GM15510 (cell line): ENCODE measurements around the gene GIT2.

Source experiments
- POLR2A ChIP-seq: IDR thresholded peaks from 3 replicates; pipeline ENCODE4 v1.6.1; 2011; ENCODE audit warnings: borderline replicate concordance; ENCODE audit not compliant: insufficient read length; ENCODE audit errors: extremely low read depth

GIT2 gene

GRCh38 chr12:110012137-110012536, 16.0 kb upstream of the GIT2 start:
- no peak for TF ChIP-seq POLR2A

DNA sequence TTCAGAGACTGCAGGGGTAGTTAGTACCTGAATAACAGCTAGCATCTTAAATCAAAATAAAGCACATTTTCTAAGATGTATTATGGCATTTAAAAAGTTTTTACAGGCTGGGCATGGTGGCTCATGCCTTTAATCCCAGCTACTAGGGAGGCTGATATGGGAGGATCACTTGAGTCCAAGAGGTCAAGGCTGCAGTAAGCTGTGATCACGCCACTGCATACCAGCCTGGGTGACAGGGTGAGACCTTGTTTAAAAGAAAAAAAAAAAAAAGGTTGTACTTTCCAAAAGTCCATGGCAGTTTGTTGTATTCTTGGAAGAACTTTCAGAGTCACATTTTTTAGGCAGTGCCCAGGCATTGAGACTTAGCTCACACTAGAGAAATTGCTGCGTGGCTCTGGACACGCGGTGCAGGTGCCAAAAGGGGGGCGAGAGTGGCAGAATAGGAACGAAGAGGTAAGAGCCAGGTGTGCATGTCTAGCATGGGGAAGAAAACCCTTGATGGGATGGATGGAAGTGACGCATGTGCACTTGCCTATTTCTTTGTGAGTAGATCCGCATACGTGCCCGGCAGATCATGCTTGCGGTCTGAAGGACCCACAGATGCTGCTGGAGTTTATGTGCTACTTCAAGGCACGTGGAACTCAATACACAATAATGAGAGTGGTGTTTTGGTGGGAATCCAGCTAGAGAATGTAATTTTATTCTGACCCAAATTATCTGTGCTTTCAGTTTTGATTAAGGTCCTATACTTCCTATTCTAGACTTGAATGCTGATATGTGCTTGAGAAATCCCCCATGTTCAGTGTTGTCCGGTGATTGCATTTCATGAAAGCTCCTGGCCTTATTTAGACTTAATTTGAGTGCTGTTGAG, 14.9 kb upstream of the GIT2 start:
- peak; percentile 37 for TF ChIP-seq POLR2A

DNA sequence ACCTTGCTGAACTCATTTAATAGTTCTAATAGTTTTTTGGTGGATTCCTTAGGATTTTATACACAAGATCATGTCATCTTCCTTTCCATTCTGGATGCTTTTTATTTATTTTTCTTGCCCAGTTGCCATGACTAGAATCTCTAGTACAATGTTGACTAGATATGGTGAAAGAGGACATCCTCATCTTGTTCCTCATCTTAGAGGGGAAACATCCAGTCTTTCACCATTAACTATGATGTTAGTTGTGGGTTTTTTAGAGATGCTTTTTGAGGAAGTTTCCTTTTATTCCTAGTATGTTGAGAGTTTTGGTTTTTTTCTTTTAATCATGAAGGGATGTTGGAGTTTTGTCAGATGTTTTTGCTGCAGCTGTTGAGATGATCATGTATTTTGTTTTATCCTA, 11.7 kb upstream of the GIT2 start:
- no peak for TF ChIP-seq POLR2A

DNA sequence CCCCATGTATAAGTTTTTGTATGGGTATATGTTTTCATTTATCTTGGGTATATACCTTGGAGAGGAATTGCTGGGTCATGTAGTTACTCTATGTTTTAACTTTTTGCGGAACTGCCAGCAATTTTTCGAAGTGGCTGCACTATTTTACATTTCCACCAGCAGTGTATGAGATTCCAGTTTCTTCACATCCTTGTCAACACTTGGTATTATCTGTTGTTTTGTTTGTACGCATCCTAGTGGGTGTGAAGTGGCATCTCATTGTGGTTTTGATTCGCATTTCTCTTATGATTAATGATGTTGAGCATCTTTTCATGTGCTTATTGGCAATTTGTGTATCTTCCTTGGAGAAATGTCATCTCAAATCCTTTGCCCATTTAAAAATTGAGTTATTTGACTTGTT, 9.9 kb upstream of the GIT2 start:
- TF ChIP-seq POLR2A = no peak

DNA sequence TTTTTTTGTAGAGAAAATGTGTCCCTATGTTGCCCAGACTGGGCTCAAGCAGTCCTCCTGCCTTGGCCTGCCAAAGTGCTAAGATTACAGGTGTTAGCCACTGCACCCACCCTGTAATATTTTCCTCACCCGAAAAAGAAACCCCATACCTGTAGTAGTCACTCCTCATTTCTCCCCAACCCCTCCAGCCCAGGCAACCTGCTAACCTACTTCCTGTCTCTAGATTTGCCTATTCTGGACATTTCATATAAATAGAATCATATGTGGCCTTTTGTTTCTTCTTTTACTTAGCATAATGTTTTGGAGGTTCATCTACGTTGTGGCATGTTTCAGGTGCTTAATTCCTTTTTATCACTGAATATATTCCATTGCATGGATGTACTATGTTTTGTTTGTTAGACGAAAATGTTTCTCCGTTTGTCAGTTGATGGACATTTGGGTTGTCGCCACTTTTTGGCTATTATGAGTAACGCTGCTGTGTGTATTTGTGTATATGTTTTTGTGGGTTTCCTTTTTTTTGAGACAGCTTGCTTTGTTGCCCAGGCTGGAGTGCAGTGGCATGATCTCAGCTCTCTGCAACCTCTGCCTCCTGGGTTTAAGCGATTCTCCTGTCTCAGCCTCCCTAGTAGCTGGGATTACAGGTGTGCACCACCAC, 9.3 kb upstream of the GIT2 start:
- no peak for TF ChIP-seq POLR2A

- TF ChIP-seq POLR2A = no peak
These were observed 8.4 kb upstream of the GIT2 start for GRCh38 chr12:110004598-110004997.

DNA sequence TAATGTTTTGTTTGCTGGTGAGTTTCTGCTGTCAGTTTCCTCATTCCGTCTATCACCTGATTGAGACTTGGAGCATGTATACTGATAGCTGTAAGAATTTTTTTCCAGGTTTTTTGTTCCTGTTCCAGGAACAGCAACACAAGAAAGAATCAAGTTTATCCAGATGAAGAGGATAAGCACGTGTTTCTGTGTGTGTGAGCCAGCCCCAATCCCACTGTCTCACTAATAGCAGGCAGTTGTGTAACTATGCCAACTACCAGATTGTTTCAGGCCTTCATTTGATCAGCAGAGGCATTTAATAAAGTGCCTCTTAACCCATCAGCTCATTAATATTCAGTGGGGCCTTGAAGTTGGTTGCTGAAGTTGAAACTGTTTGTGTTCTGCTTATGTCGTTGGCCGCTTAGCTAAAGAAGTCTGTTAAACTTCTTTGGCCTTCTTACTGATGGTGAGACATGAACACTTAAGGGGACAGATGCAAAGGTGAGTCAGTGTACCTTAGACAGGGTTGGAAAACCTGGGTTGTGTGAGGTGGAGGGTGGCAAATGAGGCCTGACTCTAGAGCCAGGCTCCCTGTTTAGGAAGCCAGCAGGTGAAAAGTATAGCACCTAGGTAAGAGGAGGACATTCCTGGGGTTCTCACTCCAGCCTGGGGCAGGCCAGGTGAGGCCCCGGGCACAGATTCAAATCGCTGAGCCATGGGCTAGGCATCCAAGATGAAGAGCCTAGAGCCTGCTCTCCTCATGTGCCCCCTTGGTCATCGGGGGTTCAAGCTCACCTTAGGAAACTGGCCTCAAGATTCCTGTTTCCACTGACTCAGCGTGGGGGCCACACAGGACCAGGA, 6.7 kb upstream of the GIT2 start:
- TF ChIP-seq POLR2A = no peak

GRCh38 chr12:110001596-110001995, 5.4 kb upstream of the GIT2 start:
- TF ChIP-seq POLR2A = no peak

GRCh38 chr12:109999983-110000505, 3.9 kb upstream of the GIT2 start:
- no peak for TF ChIP-seq POLR2A

DNA sequence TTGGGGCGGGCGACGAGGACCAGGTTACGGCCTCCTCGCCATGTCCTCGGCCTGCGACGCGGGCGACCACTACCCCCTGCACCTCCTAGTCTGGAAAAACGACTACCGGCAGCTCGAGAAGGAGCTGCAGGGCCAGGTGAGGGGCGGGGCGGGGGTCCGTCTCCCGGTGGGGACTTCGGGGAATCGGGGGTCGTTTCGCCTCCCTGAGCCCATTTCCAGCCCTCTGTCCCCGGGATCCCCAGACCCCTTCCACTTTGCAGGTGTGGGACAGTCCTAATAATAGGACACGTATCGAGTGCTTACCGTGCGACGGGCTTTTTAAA, 3.4 kb upstream of the GIT2 start:
- no peak for TF ChIP-seq POLR2A

- TF ChIP-seq POLR2A = peak; percentile 98
These were observed 2.9 kb upstream of the GIT2 start, which contains the start of gene ANKRD13A for GRCh38 chr12:109998904-109999648. TSS of gene ANKRD13A (plus strand) at chr12:109999430. CDS start at chr12:109999689, 259 bp downstream.

DNA sequence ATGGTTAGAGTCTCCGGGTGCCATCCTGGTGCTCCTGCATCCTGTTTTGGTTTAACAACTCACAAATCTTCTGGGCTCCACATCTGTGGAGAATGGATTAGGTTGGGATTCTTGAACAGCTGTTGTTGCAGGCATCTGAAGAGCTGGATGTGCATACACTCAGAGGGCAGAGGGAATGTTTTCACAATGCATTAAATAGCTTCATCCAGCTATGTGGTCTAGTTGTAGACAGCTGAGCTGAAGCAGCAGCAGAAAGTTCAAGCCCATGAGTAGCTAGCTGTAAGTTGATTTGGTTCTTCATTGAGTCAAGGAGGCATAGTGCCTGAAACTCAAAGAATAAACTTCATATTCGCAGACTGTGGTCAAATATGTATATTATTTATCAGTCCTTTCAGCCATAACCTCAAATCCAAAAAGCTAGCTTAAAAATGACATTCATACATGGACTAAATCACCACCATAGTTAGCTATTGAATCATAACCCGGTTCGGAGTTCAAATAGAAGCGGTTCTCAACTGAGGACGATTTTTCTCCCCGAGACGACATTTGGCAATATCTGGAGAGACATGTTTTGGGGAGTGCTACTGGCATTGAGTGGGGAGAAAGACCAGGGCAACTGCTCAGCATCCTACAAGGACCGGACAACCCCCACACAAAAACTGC, 2.2 kb upstream of the GIT2 start:
- TF ChIP-seq POLR2A = no peak

- TF ChIP-seq POLR2A = no peak
These were observed 1.2 kb upstream of the GIT2 start for GRCh38 chr12:109997393-109997792.

DNA sequence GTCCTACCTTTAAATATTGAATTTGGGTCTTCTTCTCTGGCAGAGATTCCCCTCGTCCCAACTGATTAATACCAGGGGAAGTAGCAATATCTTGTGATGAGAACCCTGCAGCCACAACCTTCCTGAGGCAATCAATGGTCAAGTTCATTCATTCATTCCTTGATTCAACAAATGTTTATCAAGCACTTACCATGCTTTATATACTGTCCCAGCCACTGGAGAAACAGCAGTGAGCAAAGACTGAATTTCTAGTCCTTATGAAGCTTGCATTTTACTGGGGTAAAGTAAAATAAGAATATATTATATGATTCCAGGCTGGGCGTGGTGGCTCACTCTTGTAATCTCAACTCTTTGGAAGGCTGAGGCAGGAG, 300 bp upstream of the GIT2 start:
- no peak for TF ChIP-seq POLR2A
